ENCODE results near the gene AOPEP.

The AOPEP gene

GRCh38 chr9:94788570-94789105 lies 62.1 kb downstream of the AOPEP start:
- DNase-seq (ENCODE audit: low read depth, low spot score) = no peak

- no peak for DNase-seq (ENCODE audit: low read depth, low spot score)
These were observed 64.9 kb downstream of the AOPEP start for GRCh38 chr9:94791435-94791834.

GRCh38 chr9:94792511-94792910 lies 66.0 kb downstream of the AOPEP start:
- no peak for DNase-seq (ENCODE audit: low read depth, low spot score)

- DNase-seq (ENCODE audit: low read depth, low spot score) = no peak
These were observed 68.1 kb downstream of the AOPEP start for GRCh38 chr9:94794476-94795167.

- no peak for DNase-seq (ENCODE audit: low read depth, low spot score)
These were observed 70.2 kb downstream of the AOPEP start for GRCh38 chr9:94796687-94797086.

- DNase-seq (ENCODE audit: low read depth, low spot score) = no peak
These were observed 71.7 kb downstream of the AOPEP start for GRCh38 chr9:94798201-94798600.

GRCh38 chr9:94798708-94799107 lies 72.2 kb downstream of the AOPEP start:
- DNase-seq (ENCODE audit: low read depth, low spot score) = no peak

GRCh38 chr9:94799578-94800264 lies 73.2 kb downstream of the AOPEP start:
- no peak for DNase-seq (ENCODE audit: low read depth, low spot score)

- DNase-seq (ENCODE audit: low read depth, low spot score) = no peak
These were observed 74.1 kb downstream of the AOPEP start for GRCh38 chr9:94800424-94801117.

- DNase-seq (ENCODE audit: low read depth, low spot score) = no peak
These were observed 74.7 kb downstream of the AOPEP start for GRCh38 chr9:94801234-94801633.

- DNase-seq (ENCODE audit: low read depth, low spot score) = no peak
These were observed 75.2 kb downstream of the AOPEP start for GRCh38 chr9:94801681-94802080.

- no peak for DNase-seq (ENCODE audit: low read depth, low spot score)
These were observed 75.8 kb downstream of the AOPEP start for GRCh38 chr9:94802251-94802650.

- no peak for DNase-seq (ENCODE audit: low read depth, low spot score)
These were observed 76.3 kb downstream of the AOPEP start for GRCh38 chr9:94802793-94803192.

- DNase-seq (ENCODE audit: low read depth, low spot score) = no peak
These were observed 77.8 kb downstream of the AOPEP start for GRCh38 chr9:94804316-94804715.

- DNase-seq (ENCODE audit: low read depth, low spot score) = no peak
These were observed 78.6 kb downstream of the AOPEP start for GRCh38 chr9:94805051-94805489.

GRCh38 chr9:94805585-94805984 lies 79.1 kb downstream of the AOPEP start:
- DNase-seq (ENCODE audit: low read depth, low spot score) = no peak

- no peak for DNase-seq (ENCODE audit: low read depth, low spot score)
These were observed 79.9 kb downstream of the AOPEP start for GRCh38 chr9:94806307-94806893.

- DNase-seq (ENCODE audit: low read depth, low spot score) = no peak
These were observed 81.1 kb downstream of the AOPEP start for GRCh38 chr9:94807556-94807955.

- DNase-seq (ENCODE audit: low read depth, low spot score) = no peak
These were observed 82.6 kb downstream of the AOPEP start for GRCh38 chr9:94808926-94809700.

GRCh38 chr9:94809778-94810177 lies 83.3 kb downstream of the AOPEP start:
- DNase-seq (ENCODE audit: low read depth, low spot score) = no peak

- DNase-seq (ENCODE audit: low read depth, low spot score) = no peak
These were observed 84.6 kb downstream of the AOPEP start for GRCh38 chr9:94811074-94811473.

Data from smooth muscle cell of the brain vasculature (primary cell).